Esophagus squamous epithelium (tissue), 5 donors: ENCODE data around the gene TTC21B. TPM values are rescaled to one million over a fixed set of nuclear protein-coding genes. Genes with fewer than 3 reads are reported as not detected.

Experiments
- DNase-seq: peaks from one replicate; lab custom pipeline; 2025; lab: John Stamatoyannopoulos, UW
- H3K27ac ChIP-seq, 4 donors: fragments of 200-600 bp; sonication (generic); one replicate each; pipeline ENCODE4 v1.5.1; 2016 to 2019; ENCODE audit warnings: mild to moderate bottlenecking in 1 of 4
- H3K27me3 ChIP-seq, 4 donors: fragments of 200-600 bp; sonication (generic); 1 replicate in 3 of 4; 2 replicates in 1 of 4; pipeline versions ENCODE4 v1.5.1 to v1.6.0; 2017 to 2021; ENCODE audit warnings: antibody characterized with exemption in 1 of 4
- H3K36me3 ChIP-seq, 3 donors: fragments of 200-600 bp; sonication (generic); one replicate each; pipeline ENCODE4 v1.5.1; 2016 to 2019
- H3K4me1 ChIP-seq, 3 donors: fragments of 200-600 bp; sonication (generic); one replicate each; pipeline ENCODE4 v1.5.1; 2017 to 2019
- H3K4me3 ChIP-seq, 4 donors: fragments of 200-600 bp; sonication (generic); 1 replicate in 3 of 4; 2 replicates in 1 of 4; pipeline ENCODE4 v1.5.1; 2016 to 2019; ENCODE audit warnings: mild to moderate bottlenecking in 2 of 4, moderate library complexity in 1 of 4
- H3K9me3 ChIP-seq, 3 donors: fragments of 200-600 bp; sonication (generic); one replicate each; pipeline ENCODE4 v1.5.1; 2016 to 2019
- POLR2A ChIP-seq, 4 donors: fragments of 450-650 bp; IDR thresholded peaks; one replicate each; pipeline ENCODE4 v1.6.1; 2017; ENCODE audit warnings: antibody characterized with exemption in 4 of 4, mild to moderate bottlenecking in 4 of 4, moderate library complexity in 3 of 4
- WGBS, 2 donors: methylation state at CpG; one replicate each; pipeline ENCODE4 v1.1.5; 2018; 5-methylcytosine and 5-hydroxymethylcytosine counted together
- intact Hi-C: fragments of 100-400 bp; cut with DNase I; formaldehyde crosslinking; loops from one replicate; pipeline ENCODE4 v1.15.0; 2022
- total RNA-seq, 4 donors: library from RNA; depleted of rRNA; stranded (reverse); fragments of >200 nt; gene quantifications; one replicate each; pipeline ENCODE4 v1.1.0, GENCODE V29; 2016
- TF ChIP-seq, protein P1 (sequence below), 6 experiments: fragments of 450-650 bp in 4 of 6; fragments of 200-600 bp in 2 of 6; sonication (generic) in 2 of 6; IDR thresholded peaks; one replicate each; pipeline ENCODE4 v1.5.1; 2016 to 2019; ENCODE audit warnings: antibody characterized with exemption in 6 of 6, mild to moderate bottlenecking in 4 of 6, moderate library complexity in 4 of 6
- donor health status: DM: yes; HTN: yes; CAD: no.

The TTC21B gene
- total RNA-seq, 4 donors from 2014 or later: 4.3 to 22.3 (median 10.8) TPM

DNA sequence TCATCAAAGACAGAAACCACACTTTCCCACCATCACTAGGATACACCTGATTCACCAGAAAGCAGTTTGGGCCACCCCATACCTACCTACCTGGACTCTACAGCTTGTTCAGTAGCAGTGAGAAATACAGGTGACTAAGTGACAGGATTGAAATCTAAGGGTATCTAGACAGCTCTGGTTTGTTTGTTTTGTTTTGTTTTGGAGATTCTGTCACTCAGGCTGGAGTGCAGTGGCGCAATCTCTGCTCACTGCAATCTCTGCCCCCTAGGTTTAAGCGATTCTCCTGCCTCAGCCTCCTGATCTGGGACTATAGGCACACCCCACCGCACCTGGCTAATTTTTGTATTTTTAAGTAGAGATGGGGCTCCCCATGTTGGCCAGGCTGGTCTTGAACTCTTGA is 3.1 kb downstream of the TTC21B start:
- no peaks in the 10 kb centered on the region for H3K27me3 ChIP-seq

DNA sequence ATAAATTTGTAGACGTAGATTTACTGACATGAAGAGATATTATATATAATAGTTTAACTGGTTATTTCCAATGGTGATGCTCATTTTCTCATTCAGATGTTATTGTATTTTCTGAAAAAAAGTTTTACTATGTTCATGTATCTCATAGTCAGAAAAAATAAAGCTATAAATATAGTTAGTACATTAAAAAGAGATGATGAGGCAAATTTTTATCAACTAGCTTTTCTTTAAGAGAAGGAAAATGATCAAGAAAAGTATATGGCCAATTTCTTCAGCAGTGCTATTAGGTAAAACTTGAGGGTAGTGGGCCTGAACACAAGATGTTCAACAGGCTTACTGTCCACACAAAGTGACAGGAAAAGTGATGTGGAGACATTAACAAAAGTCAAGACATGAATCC is 11.7 kb downstream of the TTC21B start:
- Histone ChIP-seq H3K27me3 (no peaks in the 10 kb centered on the region), H3K36me3 (peaks cover 0 to 86% (median 0%) of the 10 kb centered on the region in 3 donors), H3K4me1 (no peaks in the 10 kb centered on the region), H3K27ac (no peak overlapping the region), H3K9me3 (no peaks in the 10 kb centered on the region), H3K4me3 (no peak overlapping the region)
- no peak for DNase-seq
- intact Hi-C loops: no loop called here
- WGBS, 2 donors: 92 to 94% methylated on average over 1 of the region's 1 CpG
- TF ChIP-seq, protein P1, sequence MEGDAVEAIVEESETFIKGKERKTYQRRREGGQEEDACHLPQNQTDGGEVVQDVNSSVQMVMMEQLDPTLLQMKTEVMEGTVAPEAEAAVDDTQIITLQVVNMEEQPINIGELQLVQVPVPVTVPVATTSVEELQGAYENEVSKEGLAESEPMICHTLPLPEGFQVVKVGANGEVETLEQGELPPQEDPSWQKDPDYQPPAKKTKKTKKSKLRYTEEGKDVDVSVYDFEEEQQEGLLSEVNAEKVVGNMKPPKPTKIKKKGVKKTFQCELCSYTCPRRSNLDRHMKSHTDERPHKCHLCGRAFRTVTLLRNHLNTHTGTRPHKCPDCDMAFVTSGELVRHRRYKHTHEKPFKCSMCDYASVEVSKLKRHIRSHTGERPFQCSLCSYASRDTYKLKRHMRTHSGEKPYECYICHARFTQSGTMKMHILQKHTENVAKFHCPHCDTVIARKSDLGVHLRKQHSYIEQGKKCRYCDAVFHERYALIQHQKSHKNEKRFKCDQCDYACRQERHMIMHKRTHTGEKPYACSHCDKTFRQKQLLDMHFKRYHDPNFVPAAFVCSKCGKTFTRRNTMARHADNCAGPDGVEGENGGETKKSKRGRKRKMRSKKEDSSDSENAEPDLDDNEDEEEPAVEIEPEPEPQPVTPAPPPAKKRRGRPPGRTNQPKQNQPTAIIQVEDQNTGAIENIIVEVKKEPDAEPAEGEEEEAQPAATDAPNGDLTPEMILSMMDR (IDR thresholded peaks at IDR 0.05): no peak
- TF ChIP-seq POLR2A (IDR thresholded peaks at IDR 0.05): no peak

More for the DNA sequence above, 3.1 kb downstream of the TTC21B start:
- DNase-seq: no peak
- Histone ChIP-seq H3K36me3 (peaks cover 0 to 34% (median 0%) of the 10 kb centered on the region in 3 donors), H3K9me3 (no peaks in the 10 kb centered on the region), H3K4me1 (peaks cover 0 to 58% (median 13%) of the 10 kb centered on the region in 3 donors), H3K4me3 (no peak overlapping the region), H3K27ac (no peak overlapping the region)
- intact Hi-C loops: no loop called here
- 79 to 100% methylated on average over 2 to 3 of the region's 3 CpGs for WGBS, 2 donors
- TF ChIP-seq POLR2A (IDR thresholded peaks at IDR 0.05): no peak
- TF ChIP-seq, protein P1 (IDR thresholded peaks at IDR 0.05): no peak

DNA sequence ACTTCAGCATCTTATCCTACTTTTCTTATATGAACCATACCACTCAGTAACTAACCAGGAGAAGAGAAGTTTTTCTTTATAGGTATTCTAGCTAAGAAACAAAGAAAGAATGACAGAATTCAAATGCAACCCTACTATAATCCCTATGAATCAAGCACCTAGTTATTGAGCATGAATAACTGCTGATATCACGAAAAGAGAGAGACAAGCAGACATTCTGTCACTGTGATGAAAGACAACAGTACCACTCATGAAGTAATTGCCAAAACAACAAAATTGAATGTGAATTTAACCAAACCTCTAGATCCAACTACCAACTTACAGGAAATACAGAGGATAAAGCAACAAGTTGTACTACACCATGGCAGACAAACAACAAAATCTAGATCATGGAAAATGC is 15.3 kb downstream of the TTC21B start:
- H3K4me3 ChIP-seq: no peak overlapping the region
- WGBS, 2 donors: 71 to 89% methylated on average over 1 of the region's 1 CpG
- TF ChIP-seq, protein P1 (IDR thresholded peaks at IDR 0.05): no peak
- TF ChIP-seq POLR2A (IDR thresholded peaks at IDR 0.05): no peak
- H3K4me1 ChIP-seq: no peaks in the 10 kb centered on the region
- no peak overlapping the region for H3K27ac ChIP-seq
- no peaks in the 10 kb centered on the region for H3K9me3 ChIP-seq
- no peaks in the 10 kb centered on the region for H3K27me3 ChIP-seq
- intact Hi-C loops: no loop called here
- H3K36me3 ChIP-seq: peaks cover 0 to 68% (median 0%) of the 10 kb centered on the region in 3 donors
- no peak for DNase-seq

DNA sequence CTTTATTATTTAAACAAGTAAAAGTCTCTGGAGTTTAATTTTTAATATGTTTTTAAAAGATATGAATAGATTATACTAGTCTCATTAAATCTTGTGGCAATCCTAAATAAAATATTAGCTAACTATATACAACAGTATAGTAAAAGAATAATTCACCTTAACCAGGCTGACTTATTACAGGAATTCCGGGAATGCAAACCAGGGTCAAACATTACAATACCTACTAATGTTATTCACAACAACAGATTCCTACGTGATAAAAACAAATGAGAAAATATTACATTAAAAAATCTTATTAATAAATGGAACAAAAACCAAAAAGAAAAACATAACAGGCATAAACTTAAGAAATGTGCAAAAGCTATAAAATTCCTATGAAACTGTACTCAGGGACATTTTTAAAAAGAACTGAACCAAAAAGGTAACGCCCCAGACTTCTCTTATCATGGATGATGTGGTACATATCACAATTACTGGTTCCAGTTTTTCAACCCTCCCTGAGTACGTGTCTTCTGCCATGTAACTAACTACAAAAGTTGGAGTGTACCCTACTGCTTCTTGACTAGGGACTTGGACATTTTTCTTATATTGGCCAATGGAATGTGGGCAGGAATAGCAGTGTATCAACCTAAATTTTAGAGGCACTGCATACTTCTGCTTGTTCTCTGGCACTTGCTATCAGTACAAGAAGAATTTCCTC is 20.2 kb downstream of the TTC21B start:
- intact Hi-C loops: no loop called here
- H3K4me3 ChIP-seq: no peak overlapping the region
- H3K4me1 ChIP-seq: no peaks in the 10 kb centered on the region
- no peak for DNase-seq
- TF ChIP-seq, protein P1 (IDR thresholded peaks at IDR 0.05): no peak
- TF ChIP-seq POLR2A (IDR thresholded peaks at IDR 0.05): no peak
- H3K36me3 ChIP-seq: peaks cover 0 to 73% (median 6%) of the 10 kb centered on the region in 3 donors
- H3K9me3 ChIP-seq: no peaks in the 10 kb centered on the region
- no peak overlapping the region for H3K27ac ChIP-seq
- no peaks in the 10 kb centered on the region for H3K27me3 ChIP-seq
- 91 to 96% methylated on average over 4 of the region's 4 CpGs for WGBS, 2 donors

DNA sequence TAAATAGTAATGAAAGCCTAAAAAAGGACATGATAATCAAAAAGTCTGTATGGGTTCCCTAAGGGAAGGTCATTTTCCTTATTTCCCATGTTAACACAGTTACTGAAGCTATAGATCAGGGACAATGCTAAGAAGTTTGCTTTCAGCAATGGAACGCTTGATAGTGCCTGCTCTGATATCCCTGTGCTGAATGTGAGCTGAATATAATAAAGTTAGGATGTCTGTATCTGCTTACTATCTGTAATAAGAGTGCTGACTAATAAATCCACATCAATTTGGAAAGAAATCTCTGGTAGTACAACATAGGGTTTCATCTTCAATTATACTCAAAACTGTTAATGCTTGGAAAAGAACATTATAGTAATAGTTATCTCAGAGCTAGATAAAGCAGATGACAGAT is 25.8 kb downstream of the TTC21B start:
- Histone ChIP-seq H3K36me3 (peaks cover 0 to 90% (median 6%) of the 10 kb centered on the region in 3 donors), H3K27ac (no peak overlapping the region), H3K9me3 (no peaks in the 10 kb centered on the region), H3K4me3 (no peak overlapping the region), H3K27me3 (no peaks in the 10 kb centered on the region), H3K4me1 (no peaks in the 10 kb centered on the region)
- intact Hi-C loops: no loop called here
- no peak for TF ChIP-seq POLR2A (IDR thresholded peaks at IDR 0.05)
- TF ChIP-seq, protein P1 (IDR thresholded peaks at IDR 0.05): no peak
- DNase-seq: no peak
- WGBS, 2 donors: 85 to 96% methylated on average over 1 of the region's 1 CpG
